Activated T-helper 1 cell treated with Interleukin-2 at 50 U/mL for 16 hours (primary cell): Measurements from ENCODE around the gene HSDL1.
A peak's percentile ranks its signal among the peaks of the same experiment; 100 is the strongest.

Experiments
- DNase-seq: peaks from one replicate; pipeline ENCODE4 v3.0.0-alpha.2; 2020; ENCODE audit warnings: low read depth

The HSDL1 gene

DNA sequence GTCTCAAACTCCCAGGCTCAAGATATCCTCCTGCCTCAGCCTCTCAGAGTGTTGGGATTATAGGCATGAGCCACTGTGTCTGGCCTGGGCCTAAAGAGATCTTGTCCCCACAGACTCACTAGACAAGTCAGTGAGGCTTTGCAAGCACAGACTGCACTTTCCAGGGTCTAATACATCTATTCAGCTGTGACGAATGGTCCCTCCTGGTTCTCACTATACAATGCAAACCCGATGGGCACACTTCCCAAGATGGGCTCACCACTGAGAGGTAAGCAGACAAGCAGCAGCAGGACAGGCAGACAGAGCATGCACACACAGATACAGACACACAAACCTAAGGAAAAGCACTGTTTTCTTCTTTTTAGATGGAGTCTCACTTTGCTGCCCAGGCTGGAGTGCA lies 37.1 kb downstream of the HSDL1 start:
- no peak for DNase-seq

DNA sequence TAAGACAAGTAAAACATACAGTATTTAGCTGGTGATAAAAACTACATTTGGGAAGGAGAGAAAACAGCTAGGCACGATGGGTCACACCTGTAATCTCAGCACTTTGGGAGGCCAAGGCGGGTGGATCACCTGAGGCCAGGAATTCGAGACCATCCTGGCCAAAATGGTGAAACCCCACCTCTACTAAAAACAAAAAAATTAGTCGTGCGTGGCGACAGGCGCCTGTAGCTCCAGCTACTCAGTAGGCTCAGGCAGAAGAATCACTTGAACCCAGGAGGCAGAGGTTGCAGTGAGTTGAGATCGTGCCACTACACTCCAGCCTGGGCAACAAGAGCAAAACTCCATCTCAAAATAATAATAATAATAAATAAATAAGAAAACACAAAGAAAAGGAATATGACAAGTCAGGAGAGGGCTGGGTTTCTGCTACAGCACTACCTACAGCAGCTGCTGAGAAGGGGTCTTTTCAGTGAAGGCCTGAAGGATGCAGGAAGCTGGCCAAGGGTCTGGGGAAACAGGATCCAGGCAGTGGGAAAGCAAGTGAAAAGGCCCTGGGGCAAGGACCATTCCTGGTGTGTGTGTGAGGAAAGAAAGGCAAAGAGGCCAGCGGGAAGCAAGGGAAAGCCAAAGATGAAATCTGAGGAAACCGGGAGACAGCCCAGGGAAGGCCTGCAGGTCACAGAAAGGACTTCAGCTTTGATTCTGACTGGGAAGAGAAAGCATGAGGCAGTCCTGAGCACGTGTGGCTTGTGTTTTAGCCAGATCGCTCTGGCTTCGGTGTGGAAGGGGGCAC lies 38.8 kb downstream of the HSDL1 start:
- no peak for DNase-seq

DNA sequence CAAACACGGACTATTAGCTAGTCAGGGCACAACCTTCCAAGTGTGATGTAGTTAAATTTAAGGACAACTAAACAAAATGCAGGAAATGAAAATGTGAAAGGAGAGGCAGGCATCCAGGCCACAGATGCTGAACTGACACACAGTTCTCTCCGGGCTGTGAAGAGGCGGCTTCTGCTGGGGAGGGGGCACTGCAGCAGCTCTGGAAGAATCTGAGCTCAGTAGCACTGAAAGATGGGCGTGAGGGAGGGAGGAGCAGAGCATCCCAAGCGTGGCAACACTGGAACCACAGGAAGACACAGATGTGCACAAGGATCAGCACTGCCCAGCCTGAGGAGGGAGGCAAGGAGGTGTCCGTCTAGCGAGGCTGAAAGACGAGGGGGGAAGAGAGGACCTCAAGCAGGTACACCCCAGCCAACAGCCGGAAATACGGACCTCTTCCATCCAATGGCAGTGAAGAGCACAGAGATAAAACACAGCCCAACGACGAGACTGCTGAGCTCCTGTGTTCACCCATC lies 39.6 kb downstream of the HSDL1 start:
- no peak for DNase-seq

DNA sequence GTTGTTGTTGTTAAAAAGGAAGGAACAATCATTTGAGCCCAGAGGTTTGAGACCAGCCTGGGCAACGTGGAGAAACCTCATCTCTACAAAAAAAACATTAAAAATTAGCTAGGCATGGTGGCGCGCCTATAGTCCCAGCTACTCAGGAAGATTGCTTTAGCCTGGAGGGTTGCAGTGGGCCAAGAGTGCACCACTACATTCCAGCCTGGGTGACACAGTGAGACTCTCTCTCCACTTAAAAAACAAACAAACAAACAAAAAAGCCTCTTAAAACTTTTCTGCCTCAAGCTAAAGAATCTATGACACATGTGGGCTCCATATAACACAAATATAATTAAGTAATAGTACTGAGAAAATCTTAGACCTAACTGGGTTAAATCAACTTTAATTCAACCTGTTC lies 40.7 kb downstream of the HSDL1 start:
- DNase-seq: no peak

DNA sequence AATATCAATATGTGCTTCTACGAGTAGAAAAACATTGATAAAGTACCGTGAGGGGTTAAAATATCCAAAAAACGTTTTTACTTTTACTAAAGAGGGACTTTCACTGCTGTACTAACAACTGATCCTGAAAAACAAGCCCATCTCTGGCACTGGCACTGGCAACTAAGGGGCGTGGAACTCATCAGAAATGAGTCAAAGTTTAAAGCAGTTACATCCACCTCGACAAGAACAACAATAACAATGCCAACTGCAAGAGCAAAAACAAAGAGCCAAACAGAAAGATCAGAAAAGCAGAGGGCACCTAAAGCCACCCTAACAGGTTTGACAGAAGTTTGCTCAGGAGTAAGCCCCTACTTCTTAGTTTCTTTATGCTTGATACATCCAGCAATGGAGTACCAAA lies 41.3 kb downstream of the HSDL1 start:
- no peak for DNase-seq

DNA sequence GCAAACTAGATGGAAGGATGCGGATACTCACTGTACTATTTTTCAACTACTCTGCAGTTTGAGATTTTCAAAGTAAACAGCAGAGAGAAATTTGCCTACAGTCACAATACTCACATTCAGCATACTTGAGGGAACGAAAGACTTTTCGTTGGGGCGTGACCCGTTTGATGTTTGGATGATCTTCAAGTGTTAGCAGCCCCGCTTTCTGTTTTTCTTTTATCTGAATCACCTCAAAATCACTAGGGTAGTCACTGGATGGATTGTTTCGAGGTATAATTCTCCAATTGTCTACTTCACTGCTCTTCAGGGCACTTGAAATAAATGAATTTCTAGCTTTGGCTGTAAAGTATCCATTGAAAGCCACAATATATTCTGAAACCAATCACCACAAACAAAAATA lies 46.0 kb downstream of the HSDL1 start:
- no peak for DNase-seq

DNA sequence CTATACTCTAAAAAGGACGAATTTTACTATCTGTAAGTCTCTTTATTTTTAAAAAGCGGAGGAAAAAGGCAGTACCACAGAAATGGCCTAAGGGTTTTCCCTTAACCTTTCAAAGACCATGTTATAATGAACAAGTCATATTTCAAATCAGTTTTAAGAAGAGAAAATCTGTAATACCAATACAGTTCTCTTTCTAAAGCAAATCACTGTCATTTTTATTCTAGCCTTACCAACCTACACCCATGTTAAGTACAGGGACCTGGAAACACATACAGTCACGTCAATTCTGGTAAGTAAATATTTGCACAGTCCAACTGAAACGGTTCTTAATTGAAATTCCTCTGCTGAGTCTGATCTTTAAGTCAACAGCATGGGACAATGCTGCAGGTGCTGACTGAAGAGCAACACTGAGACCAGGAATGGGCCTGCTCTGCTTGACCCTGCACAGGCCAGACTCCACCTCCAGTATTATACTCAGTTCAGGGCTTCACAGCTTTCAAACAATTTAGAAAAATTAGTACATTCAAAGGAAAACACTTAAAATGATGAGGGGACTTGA lies 48.5 kb downstream of the HSDL1 start:
- no peak for DNase-seq

DNA sequence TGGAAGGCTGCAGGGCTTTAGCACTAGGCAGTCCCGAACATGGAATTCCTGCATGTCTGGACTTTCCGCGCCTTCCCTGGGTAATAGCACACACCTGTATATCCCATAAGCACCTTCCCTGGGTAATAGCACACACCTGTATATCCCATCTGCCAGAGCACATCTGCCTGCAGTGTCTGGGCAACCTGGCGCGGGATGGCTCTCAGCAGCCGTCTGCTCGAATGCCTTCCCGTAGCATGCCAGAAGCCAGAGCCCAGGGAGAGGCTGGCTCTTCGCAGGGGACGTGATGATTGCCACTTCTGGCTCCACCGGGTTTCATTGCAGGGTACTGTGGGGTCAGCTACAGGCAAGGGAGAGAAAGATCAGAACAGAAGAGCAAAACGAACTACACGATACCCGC lies 49.5 kb downstream of the HSDL1 start:
- DNase-seq: no peak

DNA sequence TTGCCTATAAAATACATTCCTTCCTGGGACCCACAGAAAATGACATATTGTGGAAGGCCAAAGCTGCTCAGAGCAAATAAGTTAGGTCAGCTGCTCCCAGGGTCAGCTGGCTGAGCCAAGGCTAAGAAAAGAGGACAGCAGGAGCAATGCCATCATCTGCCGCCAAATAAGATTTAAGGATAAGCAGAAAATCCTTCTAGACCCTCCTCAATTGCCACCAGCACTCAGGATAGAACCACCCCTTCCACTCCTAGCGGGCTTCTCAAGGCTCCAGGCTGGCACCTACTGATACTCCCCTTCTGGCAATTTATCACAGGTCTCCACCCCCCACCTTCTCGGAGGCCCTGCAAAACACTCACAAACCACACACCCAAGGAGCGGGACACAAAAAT lies 51.1 kb downstream of the HSDL1 start:
- no peak for DNase-seq

DNA sequence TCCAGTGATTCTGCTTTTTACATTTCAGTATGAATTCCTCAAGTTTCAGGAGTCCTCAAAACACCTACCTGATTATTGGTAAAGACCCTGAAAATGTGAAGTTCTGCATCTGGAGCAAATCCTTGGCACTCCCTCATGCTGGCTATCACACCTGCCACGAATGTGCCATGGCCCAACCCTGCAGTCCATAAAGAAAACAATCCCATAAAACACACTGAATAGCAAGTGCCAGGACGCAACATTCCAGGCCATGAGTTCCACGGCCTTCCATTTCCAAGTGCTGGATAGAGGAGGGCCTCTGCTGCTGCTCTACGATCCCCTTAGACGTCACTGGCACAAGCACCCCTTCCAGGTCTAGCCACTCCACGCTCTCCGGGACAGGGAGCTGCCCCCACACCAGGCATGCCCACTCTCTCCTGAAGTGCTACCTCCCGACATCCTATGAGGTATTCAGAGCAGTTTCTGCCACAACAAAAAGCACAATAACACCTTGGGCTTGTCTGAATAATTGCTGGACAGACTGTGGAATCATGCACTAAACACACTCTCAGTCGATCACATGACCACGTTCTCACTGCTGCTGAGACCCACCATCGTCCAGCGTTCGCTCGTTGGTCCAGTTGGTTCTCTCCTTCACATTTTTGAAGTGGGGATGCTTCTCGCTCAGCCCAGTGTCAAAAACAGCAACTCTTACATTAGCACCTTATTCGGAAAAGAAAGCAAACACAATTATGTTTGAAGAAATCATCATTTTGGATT lies 51.7 kb downstream of the HSDL1 start:
- no peak for DNase-seq

DNA sequence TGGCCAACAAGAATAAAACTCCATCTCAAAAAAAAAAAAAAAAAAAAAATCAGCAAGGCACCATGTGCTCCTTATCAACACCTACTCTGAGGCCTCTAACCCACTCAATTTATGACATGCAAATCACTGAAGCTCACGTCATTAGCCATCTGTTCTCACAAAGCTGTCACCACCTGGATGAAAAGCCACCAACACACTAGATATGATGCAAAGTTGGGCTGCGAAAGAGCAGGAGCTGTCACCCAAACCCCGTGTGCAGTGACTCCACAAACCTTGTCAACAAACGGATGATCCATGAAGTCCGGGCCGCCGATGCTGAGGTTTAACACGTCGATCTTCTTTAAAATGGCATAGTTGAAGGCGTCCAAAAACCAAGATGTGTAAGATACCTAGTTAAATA lies 53.5 kb downstream of the HSDL1 start:
- DNase-seq: no peak

DNA sequence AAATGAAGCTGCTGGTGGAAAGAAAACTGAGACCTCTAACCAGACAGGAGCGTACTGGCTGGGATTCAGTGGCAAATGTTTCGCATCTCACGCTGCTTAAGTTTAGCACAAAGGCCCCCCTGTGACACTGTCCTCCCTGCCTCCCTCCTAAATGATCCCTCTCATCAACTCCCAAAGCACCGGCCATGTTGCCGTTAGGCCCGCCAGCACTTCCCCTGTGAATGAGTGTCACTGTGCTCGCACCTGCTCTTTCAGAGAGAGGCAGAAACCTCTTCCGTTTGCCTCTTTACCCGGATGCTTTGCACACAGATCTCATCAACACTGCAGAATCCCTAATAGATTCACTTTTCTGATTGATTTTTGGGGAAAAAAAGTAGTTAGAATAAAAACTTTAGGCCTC lies 54.8 kb downstream of the HSDL1 start:
- DNase-seq: no peak

DNA sequence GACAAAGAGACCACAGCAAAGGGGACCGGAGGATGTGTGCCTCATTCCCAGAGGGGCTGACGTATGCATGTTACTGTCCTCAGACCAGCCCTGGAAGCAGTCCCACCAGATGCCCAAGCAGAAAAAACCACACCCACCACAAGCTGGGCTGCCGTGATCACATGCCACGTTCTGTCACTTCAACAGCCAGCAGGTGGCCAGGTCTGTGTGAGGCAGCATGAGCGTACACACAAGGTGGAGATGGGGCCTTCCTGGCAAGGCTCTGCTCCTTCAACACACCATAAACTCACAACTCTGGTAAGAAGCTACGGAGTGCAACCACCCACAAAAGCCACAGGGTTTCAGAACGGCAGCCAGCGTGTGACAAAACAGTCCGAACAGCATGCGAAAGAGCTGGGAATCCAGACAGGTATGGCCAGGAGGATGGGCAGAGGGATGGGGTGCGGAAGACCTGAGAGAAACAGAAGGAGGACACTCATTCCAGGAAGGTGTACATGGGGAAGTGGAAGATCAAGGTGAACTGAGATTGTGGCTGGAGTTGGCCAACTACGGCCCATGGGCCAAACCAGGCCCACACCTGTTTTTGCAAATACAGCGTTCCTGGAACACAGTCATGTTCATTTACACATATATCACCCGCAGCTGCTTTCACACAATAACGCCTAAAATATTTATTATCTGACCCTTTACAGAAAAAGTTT lies 56.1 kb downstream of the HSDL1 start:
- DNase-seq: peak; percentile 17

DNA sequence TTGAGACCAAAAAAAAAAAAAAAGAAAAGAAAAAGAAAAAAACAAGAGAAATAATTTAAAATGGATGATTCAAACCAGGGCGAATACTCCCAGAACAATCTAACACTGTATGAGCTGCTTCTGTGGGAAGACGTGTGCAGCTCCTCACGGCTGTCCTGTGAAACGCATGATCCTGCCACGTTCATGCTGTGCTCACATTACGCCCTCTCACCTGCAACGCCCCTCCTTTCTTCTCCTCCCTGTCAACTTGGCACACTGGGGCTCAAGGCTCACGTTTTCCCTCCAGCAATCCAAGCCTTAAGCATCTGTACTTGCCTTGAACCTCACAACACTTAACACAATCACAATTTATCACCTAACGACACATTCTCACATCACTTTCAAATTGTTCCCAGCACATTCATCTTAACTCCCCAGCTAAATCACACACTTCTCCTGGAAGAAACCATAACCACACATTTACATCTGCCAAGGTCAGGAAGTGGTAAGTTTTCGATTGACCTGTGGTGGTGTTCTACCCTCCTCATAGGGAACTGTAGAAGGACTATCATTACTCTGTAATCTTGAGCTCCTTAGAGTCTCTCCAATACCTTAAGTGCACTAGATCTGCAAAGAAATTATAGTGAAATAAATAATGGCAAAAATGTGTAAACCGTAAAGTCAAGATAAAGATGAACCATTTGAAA lies 57.4 kb downstream of the HSDL1 start:
- DNase-seq: no peak

DNA sequence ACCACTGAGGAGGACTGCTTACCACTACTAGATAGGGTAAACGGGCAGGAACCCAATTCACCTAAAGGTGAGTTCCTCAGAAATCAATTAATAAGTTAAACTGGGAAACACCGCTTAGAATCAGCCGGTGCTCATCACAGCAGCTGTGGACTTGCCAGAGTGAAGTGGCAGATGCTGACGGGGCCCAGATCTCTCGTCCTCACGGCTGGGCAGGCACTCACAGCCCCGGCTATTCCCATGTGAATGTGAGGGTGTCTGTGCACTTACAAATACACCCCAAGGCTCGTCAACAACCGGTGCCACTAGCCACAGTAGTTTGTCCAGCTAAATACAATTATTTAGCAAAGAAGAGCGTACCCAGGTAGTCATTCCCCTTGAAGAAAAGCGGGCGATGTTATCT lies 58.0 kb downstream of the HSDL1 start:
- no peak for DNase-seq

DNA sequence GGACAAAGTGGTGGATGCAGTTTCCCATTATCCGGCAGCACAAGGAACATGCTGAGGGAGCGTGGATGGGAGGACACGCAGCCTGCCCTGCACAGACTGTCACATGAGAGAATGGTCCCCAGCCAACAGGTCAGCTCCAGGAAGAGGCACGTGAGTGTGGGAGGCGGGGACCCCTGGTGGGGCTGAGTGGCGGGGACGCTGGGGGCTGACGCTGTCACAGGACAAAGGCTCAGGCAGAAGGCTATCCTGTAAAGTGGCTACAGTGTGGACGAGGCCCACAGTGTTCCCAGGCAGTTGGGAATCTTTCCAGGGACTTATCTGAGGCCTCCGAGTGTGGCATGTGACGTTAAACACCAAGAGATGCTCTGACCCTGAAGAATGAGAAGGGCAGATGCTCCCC lies 58.6 kb downstream of the HSDL1 start:
- DNase-seq: no peak

DNA sequence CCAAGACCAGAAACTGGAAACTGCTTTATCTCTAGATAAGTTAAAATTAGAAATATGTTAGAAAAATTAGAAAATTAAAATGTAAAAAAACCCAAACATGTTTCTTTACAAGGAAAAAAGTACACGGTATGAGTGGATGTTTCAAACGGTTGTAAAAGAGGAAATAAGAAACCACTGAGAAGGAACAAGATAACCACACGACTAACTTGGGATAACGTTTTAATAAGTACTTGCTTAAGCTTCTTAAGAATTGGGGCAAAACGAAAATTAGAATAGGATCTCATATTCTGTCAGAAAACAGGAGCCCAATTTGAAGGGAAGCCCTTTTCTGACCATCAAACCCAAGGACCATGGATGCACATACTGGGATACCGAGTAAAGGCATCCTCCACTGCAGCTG lies 59.2 kb downstream of the HSDL1 start:
- DNase-seq: no peak

DNA sequence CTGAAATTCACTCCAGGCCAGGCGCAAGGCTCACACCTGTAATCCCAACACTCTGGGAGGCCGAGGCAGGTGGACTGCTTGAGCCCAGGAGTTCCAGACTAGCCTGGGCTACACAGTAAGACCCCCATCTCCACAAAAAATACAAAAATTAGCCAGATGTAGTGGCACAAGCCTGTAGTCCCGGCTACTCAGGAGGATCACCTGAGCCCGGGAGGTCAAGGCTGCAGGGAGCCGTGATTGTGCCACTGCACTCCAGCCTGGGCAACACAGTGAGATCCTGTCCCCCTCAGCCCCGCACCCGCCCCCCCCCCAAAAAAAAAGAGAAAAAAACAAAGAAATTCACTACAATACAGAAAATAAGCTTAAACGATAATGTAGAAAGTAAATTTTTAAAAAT lies 59.7 kb downstream of the HSDL1 start:
- DNase-seq: no peak

DNA sequence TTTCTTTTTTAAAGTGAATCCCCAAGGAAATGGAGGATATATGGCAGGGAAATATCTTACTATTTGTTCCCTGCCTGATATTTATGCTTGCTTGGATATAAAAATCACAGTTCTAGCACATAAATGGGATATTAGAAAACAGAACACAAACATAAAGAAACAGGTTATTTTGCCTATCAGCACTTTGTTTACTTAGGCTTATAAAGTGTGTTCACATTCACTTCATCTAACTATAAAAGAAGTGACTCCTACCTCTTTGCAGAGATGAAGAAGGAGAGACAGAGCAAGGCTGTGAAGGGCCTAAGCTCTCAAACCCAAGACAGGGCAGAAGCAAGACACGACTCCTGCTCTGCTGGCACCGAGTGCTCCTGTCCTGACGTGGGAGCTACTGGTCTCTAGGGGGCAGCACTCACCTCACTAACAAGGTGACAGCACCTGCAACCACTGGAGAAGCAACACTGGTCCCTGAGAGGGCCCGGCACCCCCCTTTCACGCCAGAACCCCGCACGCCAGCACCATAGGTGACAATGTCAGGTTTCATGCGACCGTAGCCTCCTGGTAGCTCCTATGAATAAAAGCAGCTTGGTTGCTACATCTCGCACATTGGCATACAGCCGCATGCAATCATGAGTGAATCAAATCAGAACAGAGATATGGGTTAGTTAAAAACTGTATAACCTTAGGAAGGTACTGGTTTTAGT lies 60.3 kb downstream of the HSDL1 start:
- peak; percentile 34 for DNase-seq

DNA sequence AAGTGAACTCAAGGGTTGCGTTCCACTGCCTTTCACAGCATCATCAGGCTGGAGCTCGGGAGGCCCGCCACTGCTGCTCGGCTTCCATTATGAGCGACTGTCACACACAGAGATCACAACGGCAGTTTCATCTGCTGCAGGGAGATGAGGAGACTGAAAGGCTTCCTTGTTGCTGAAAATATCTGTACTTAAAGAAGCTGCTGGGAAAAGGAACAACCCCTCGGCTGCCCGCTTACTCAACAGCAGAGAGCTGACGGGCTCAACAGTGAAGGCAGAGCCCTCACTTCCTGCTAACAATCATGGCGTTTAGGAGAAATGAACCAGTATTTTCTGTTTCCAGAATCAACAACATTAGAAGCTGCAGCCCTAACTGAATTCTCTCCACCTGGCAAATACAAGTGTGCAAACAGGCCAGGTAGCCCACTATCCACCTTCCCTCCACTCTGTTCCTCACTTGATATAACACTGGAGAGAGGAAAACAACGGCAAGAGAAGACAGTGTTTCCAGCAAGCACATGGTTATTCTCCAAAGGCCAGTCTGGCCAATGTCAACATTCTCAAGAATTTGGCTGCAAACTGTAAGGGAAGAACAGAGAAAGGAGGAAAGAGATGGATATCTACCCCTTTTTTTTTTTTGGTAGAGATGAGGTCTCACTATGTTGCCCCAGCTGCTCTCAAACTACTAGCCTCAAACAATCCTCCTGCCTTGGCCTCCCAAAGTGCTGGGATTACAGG lies 62.0 kb downstream of the HSDL1 start:
- DNase-seq: no peak

DNA sequence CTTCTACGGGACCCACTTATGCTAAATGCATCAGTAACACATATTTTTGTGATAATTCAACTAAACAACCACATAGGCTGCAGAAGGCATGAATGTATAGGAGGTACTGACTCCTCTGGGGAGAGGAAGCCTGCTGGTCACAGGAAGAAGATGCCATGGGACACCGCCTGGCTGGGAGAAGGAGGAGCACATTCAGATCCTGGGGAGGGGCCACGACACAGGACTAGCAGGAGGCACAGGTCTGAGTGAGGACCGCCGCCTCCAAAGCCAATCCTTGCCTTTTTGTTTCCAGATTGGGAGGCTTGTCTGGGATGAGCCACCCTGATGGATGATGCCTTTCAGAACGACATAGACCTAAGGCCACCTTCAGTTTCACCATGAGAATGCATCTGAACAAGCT lies 62.9 kb downstream of the HSDL1 start:
- no peak for DNase-seq
